OCI-LY1 (cell line): ENCODE data around the gene NEUROD1.

Experiments
- EZH2 ChIP-seq: fragments of 200-600 bp; sonication (generic), shearing (Covaris generic); IDR thresholded peaks from 2 replicates; pipeline ENCODE4 v1.8.0; 2017; ENCODE audit warnings: borderline replicate concordance, mixed run types, mild to moderate bottlenecking, antibody characterized with exemption, low read length, moderate library complexity, mixed read lengths
- TF ChIP-seq, protein P1 (sequence below): fragments of 200-600 bp; sonication (generic), shearing (Covaris generic); IDR thresholded peaks from 2 replicates; pipeline ENCODE4 v1.5.1; 2017; ENCODE audit warnings: mild to moderate bottlenecking, antibody characterized with exemption, low read length, moderate library complexity, mixed read lengths

DNA sequence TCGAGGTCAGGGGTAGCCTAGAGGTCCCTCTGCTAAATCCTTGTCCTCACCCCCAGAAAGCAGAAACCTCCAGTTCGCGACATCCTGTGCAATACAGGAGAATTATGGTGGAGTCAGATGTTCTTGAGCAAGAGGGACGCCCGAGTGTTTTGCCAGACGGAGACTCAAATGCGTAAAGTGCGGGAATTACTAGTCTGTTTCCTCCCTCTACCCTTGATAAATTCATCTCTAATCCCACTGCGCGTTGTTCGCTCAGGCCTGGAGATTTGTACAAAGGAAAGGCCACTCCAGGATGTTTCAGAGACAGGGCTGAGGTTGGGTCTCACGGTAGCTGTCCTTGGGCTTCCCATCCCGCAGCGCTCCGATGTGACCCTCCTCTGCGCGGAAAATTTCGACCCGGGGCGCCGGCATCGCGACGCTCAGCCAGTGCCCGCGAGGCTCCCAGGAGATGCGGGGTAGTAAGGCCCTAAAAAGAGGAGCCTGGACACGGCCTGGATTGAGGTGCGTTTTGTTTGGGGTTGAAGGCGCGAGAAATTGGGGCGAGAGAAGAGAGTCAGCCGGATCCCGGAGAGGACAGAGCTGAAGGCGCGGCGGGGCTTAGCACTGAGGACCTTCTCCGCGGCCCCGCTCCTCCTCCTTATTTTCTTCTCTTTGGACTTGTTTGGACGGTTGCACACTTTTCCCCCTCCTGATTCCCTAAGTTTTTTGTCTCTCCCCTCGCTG lies 2.6 kb upstream of the NEUROD1 start:
- TF ChIP-seq, protein P1, sequence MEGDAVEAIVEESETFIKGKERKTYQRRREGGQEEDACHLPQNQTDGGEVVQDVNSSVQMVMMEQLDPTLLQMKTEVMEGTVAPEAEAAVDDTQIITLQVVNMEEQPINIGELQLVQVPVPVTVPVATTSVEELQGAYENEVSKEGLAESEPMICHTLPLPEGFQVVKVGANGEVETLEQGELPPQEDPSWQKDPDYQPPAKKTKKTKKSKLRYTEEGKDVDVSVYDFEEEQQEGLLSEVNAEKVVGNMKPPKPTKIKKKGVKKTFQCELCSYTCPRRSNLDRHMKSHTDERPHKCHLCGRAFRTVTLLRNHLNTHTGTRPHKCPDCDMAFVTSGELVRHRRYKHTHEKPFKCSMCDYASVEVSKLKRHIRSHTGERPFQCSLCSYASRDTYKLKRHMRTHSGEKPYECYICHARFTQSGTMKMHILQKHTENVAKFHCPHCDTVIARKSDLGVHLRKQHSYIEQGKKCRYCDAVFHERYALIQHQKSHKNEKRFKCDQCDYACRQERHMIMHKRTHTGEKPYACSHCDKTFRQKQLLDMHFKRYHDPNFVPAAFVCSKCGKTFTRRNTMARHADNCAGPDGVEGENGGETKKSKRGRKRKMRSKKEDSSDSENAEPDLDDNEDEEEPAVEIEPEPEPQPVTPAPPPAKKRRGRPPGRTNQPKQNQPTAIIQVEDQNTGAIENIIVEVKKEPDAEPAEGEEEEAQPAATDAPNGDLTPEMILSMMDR: no peak
- no peak for TF ChIP-seq EZH2
